Lung (tissue), 13 donors: Measurements from ENCODE around the gene OSBPL9. TPM values are rescaled to one million over a fixed set of nuclear protein-coding genes. Genes with fewer than 3 reads are reported as not detected.

ENCODE experiments used
- ATAC-seq: fragments of 200-7000 bp; cut with Tn5 transposase; one replicate; pipeline ENCODE4 v1.9.1; 2020; ENCODE audit warnings: moderate number of reproducible peaks; ENCODE audit not compliant: insufficient read depth, low FRiP score
- DNase-seq, 3 donors: peaks; one replicate each; pipeline ENCODE4 v3.0.0-alpha.2; 2013 to 2017
- H3K27ac ChIP-seq, 2 donors: one replicate each; pipeline ENCODE4 v1.5.1; 2013; ENCODE audit warnings: mild to moderate bottlenecking in 2 of 2, moderate library complexity in 2 of 2, control low read depth in 1 of 2, inconsistent platforms in 1 of 2, low read depth in 1 of 2, low read length in 1 of 2
- H3K27me3 ChIP-seq, 3 donors: one replicate each; pipeline ENCODE4 v1.5.1; 2013; ENCODE audit warnings: low read length in 2 of 3; ENCODE audit not compliant: control insufficient read depth in 3 of 3, insufficient read depth in 3 of 3
- H3K36me3 ChIP-seq, 4 donors: one replicate each; pipeline ENCODE4 v1.5.1; 2013; ENCODE audit warnings: low read length in 4 of 4, mild to moderate bottlenecking in 1 of 4, moderate library complexity in 1 of 4; ENCODE audit not compliant: control insufficient read depth in 4 of 4, insufficient read depth in 4 of 4
- H3K4me1 ChIP-seq, 5 donors: one replicate each; pipeline ENCODE4 v1.5.1; 2013; ENCODE audit warnings: low read length in 5 of 5, mild to moderate bottlenecking in 2 of 5, moderate library complexity in 1 of 5; ENCODE audit not compliant: control insufficient read depth in 5 of 5, insufficient read depth in 5 of 5
- H3K4me3 ChIP-seq: one replicate; pipeline ENCODE4 v1.5.1; 2013; ENCODE audit warnings: mild to moderate bottlenecking, control low read depth, moderate library complexity
- H3K9ac ChIP-seq, 2 donors: one replicate each; pipeline ENCODE4 v1.5.1; 2013; ENCODE audit warnings: low read length in 2 of 2, control low read depth in 1 of 2; ENCODE audit not compliant: insufficient read depth in 1 of 2
- H3K9me3 ChIP-seq, 4 donors: one replicate each; pipeline ENCODE4 v1.5.1; 2013; ENCODE audit warnings: low read length in 3 of 4, mild to moderate bottlenecking in 1 of 4, moderate library complexity in 1 of 4; ENCODE audit not compliant: control insufficient read depth in 4 of 4, insufficient read depth in 3 of 4
- CTCF ChIP-seq: IDR thresholded peaks from 2 replicates; pipeline ENCODE4 v1.5.1; 2012; ENCODE audit warnings: mild to moderate bottlenecking; ENCODE audit errors: control extremely low read depth, extremely low read depth
- WGBS, 2 donors: extraction: QIAGEN DNeasy Blood & Tissue Kit; methylation state at CpG; one replicate each; pipeline ENCODE4 v1.1.7; 2013; 5-methylcytosine and 5-hydroxymethylcytosine counted together
- polyA plus RNA-seq, 2 donors: library from polyadenylated mRNA; stranded (reverse); fragments of 200-250 nt; gene quantifications; one replicate each; pipeline ENCODE4 v1.2.1, GENCODE V29; 2013
- small RNA-seq: library from RNA; depleted of rRNA; stranded (forward); fragments of <200 nt; gene quantifications from one replicate; pipeline ENCODE3, GENCODE V24; 2014; ENCODE audit warnings: low replicate concordance
- total RNA-seq, 2 donors: library from RNA; depleted of rRNA in 1 of 2; stranded (reverse); fragments of >200 nt in 1 of 2; gene quantifications; one replicate each; pipeline ENCODE4 v1.2.1, GENCODE V29; 2014 to 2021
- donor health status: control.
- donor health status: control.
- donor health status: Bipolar disorder and iron deficiency.
- donor health status: healthy.
- donor health status: DM: yes; HTN: yes; CAD: no.

The OSBPL9 gene
- total and polyA plus RNA-seq, 4 donors: 36.8 to 135 (median 72.4) TPM

- peaks cover 7 to 23% (median 21%) of the 10 kb centered on the region in 4 donors for H3K36me3 ChIP-seq
- no peak overlapping the region for H3K9ac ChIP-seq
- no peak overlapping the region for H3K27ac ChIP-seq
- no peak for TF ChIP-seq CTCF
- H3K4me3 ChIP-seq: no peak overlapping the region
- ATAC-seq (no peak), DNase-seq (no peak)
- H3K4me1 ChIP-seq: no peaks in the 10 kb centered on the region
- H3K9me3 ChIP-seq: no peaks in the 10 kb centered on the region
- WGBS, 2 donors: 99% methylated on average over 2 of the region's 2 CpGs
- H3K27me3 ChIP-seq: no peaks in the 10 kb centered on the region
Observed at GRCh38 chr1:51829058-51829457, 212.2 kb downstream of the OSBPL9 start.

GRCh38 chr1:51833700-51834099 is 216.8 kb downstream of the OSBPL9 start:
- no peak for ATAC-seq
- no peak overlapping the region for H3K27ac ChIP-seq
- H3K4me1 ChIP-seq: no peaks in the 10 kb centered on the region
- H3K36me3 ChIP-seq: peaks cover 11 to 21% (median 14%) of the 10 kb centered on the region in 4 donors
- WGBS, 2 donors: 95 to 100% methylated on average over 2 of the region's 2 CpGs
- no peak overlapping the region for H3K9ac ChIP-seq
- no peaks in the 10 kb centered on the region for H3K27me3 ChIP-seq
- no peak for TF ChIP-seq CTCF
- DNase-seq: no peak
- H3K4me3 ChIP-seq: no peak overlapping the region
- H3K9me3 ChIP-seq: no peaks in the 10 kb centered on the region

- H3K27me3 ChIP-seq: no peaks in the 10 kb centered on the region
- no peaks in the 10 kb centered on the region for H3K4me1 ChIP-seq
- H3K9ac ChIP-seq: no peak overlapping the region
- H3K27ac ChIP-seq: no peak overlapping the region
- peaks cover 7 to 27% (median 14%) of the 10 kb centered on the region in 4 donors for H3K36me3 ChIP-seq
- H3K9me3 ChIP-seq: no peaks in the 10 kb centered on the region
- 94 to 98% methylated on average over 1 of the region's 1 CpG for WGBS, 2 donors
- ATAC-seq (no peak), DNase-seq (no peak)
- no peak overlapping the region for H3K4me3 ChIP-seq
- TF ChIP-seq CTCF: no peak
Observed at GRCh38 chr1:51837243-51837642, 220.4 kb downstream of the OSBPL9 start.

Small RNAs within 50 kb of the gene (small RNA-seq; reads per million reads assigned to genes)
- gene AL050343.2 (not detected), gene RF00568 (not detected)

Other genes with a start within 250 kb of the OSBPL9 start
- gene EPS15, start 97.8 kb upstream of the OSBPL9 start, total RNA-seq: 10 to 100 TPM; 71.1 to 87.2 TPM
- 10 to 100 TPM; 19.2 to 19.8 TPM for gene EPS15, start 97.8 kb upstream of the OSBPL9 start, polyA plus RNA-seq